Measurements from ENCODE around the gene TMEM87A.
A peak's percentile ranks its signal among the peaks of the same experiment; 100 is the strongest.
"Not testable (repeated sequence)": the region's sequence is repeated elsewhere in the genome, so short reads cannot be mapped to it uniquely, and the experiment has no call there.

TMEM87A gene

GRCh38 chr15:42272939-42273899, at the start of gene TMEM87A, which contains the start of gene GANC:
Gene TMEM87A (minus strand): TSS chr15:42273433. CDS start chr15:42273398, 35 bp downstream.
Gene GANC (plus strand): TSS chr15:42273201. CDS start chr15:42274482, 1,281 bp downstream.
- DNase-seq (ENCODE audit: low spot score), result peak; percentile 66

GRCh38 chr15:42319206-42319605, 46.0 kb upstream of the TMEM87A start:
- no peak for DNase-seq (ENCODE audit: low spot score)

GRCh38 chr15:42316282-42316805, 43.1 kb upstream of the TMEM87A start:
- not testable (repeated sequence) for DNase-seq (ENCODE audit: low spot score)

GRCh38 chr15:42315521-42315920, 42.3 kb upstream of the TMEM87A start:
- no peak for DNase-seq (ENCODE audit: low spot score)

GRCh38 chr15:42314818-42315217, 41.6 kb upstream of the TMEM87A start:
- peak; percentile 6 for DNase-seq (ENCODE audit: low spot score)

GRCh38 chr15:42313463-42313862, 40.2 kb upstream of the TMEM87A start:
- no peak for DNase-seq (ENCODE audit: low spot score)

- DNase-seq (ENCODE audit: low spot score), result no peak
Measured at GRCh38 chr15:42306681-42307080, 33.4 kb upstream of the TMEM87A start.

- not testable (repeated sequence) for DNase-seq (ENCODE audit: low spot score)
Measured at GRCh38 chr15:42301004-42301403, 27.8 kb upstream of the TMEM87A start.

- DNase-seq (ENCODE audit: low spot score), result no peak
Measured at GRCh38 chr15:42289166-42289565, 15.9 kb upstream of the TMEM87A start.

- no peak for DNase-seq (ENCODE audit: low spot score)
Measured at GRCh38 chr15:42287931-42288330, 14.7 kb upstream of the TMEM87A start.

- peak; percentile 10 for DNase-seq (ENCODE audit: low spot score)
Measured at GRCh38 chr15:42286445-42287029, 13.3 kb upstream of the TMEM87A start.

- DNase-seq (ENCODE audit: low spot score), result no peak
Measured at GRCh38 chr15:42285034-42285433, 11.8 kb upstream of the TMEM87A start.

- no peak for DNase-seq (ENCODE audit: low spot score)
Measured at GRCh38 chr15:42284551-42284950, 11.3 kb upstream of the TMEM87A start.

GRCh38 chr15:42283671-42284070, 10.4 kb upstream of the TMEM87A start:
- DNase-seq (ENCODE audit: low spot score), result no peak

- DNase-seq (ENCODE audit: low spot score), result no peak
Measured at GRCh38 chr15:42282926-42283325, 9.7 kb upstream of the TMEM87A start.

- DNase-seq (ENCODE audit: low spot score), result no peak
Measured at GRCh38 chr15:42282344-42282743, 9.1 kb upstream of the TMEM87A start.

GRCh38 chr15:42279234-42279723, 6.0 kb upstream of the TMEM87A start:
- DNase-seq (ENCODE audit: low spot score), result no peak

- no peak for DNase-seq (ENCODE audit: low spot score)
Measured at GRCh38 chr15:42276762-42277161, 3.5 kb upstream of the TMEM87A start.

GRCh38 chr15:42275780-42276391, 2.7 kb upstream of the TMEM87A start:
- no peak for DNase-seq (ENCODE audit: low spot score)

- DNase-seq (ENCODE audit: low spot score), result no peak
Measured at GRCh38 chr15:42274702-42274989, 1.4 kb upstream of the TMEM87A start.

GRCh38 chr15:42273900-42274701, 868 bp upstream of the TMEM87A start:
- no peak for DNase-seq (ENCODE audit: low spot score)

GRCh38 chr15:42270996-42271395, 2.2 kb downstream of the TMEM87A start:
- DNase-seq (ENCODE audit: low spot score), result no peak
